HG02938 (cell line): ENCODE data around the gene ARHGAP6.
"Not testable (repeated sequence)": the region's sequence is repeated elsewhere in the genome, so short reads cannot be mapped to it uniquely, and the experiment has no call there.

ENCODE experiments used
- ATAC-seq: cut with Tn5 transposase; IDR thresholded peaks from one replicate; pipeline ENCODE4 v1.9.1; 2021; ENCODE audit warnings: mild to moderate bottlenecking, moderate library complexity; ENCODE audit not compliant: unreplicated experiment

Gene ARHGAP6

GRCh38 chrX:11647138-11647537 lies 18.6 kb downstream of the ARHGAP6 start:
- ATAC-seq: no peak

GRCh38 chrX:11641349-11642065 lies 24.2 kb downstream of the ARHGAP6 start:
- ATAC-seq: no peak

GRCh38 chrX:11640089-11640488 lies 25.6 kb downstream of the ARHGAP6 start:
- ATAC-seq: no peak

- ATAC-seq: no peak
These were observed 33.0 kb downstream of the ARHGAP6 start for GRCh38 chrX:11632732-11633131.

GRCh38 chrX:11629593-11630211 lies 36.0 kb downstream of the ARHGAP6 start:
- no peak for ATAC-seq

GRCh38 chrX:11628399-11628798 lies 37.3 kb downstream of the ARHGAP6 start:
- no peak for ATAC-seq

- ATAC-seq: no peak
These were observed 39.4 kb downstream of the ARHGAP6 start for GRCh38 chrX:11626351-11626750.

GRCh38 chrX:11619441-11619840 lies 46.3 kb downstream of the ARHGAP6 start:
- no peak for ATAC-seq

- ATAC-seq: not testable (repeated sequence)
These were observed 51.5 kb downstream of the ARHGAP6 start for GRCh38 chrX:11614253-11614652.

- peak; percentile 61 for ATAC-seq
These were observed 53.8 kb downstream of the ARHGAP6 start for GRCh38 chrX:11611965-11612364.

- ATAC-seq: no peak
These were observed 54.6 kb downstream of the ARHGAP6 start for GRCh38 chrX:11611161-11611560.

GRCh38 chrX:11609109-11609508 lies 56.6 kb downstream of the ARHGAP6 start:
- ATAC-seq: peak; percentile 65

- ATAC-seq: no peak
These were observed 59.3 kb downstream of the ARHGAP6 start for GRCh38 chrX:11606408-11606807.

GRCh38 chrX:11600578-11600977 lies 65.1 kb downstream of the ARHGAP6 start:
- no peak for ATAC-seq

- no peak for ATAC-seq
These were observed 68.2 kb downstream of the ARHGAP6 start for GRCh38 chrX:11597479-11597878.

GRCh38 chrX:11591723-11592346 lies 73.9 kb downstream of the ARHGAP6 start:
- ATAC-seq: no peak

GRCh38 chrX:11589641-11590040 lies 76.1 kb downstream of the ARHGAP6 start:
- no peak for ATAC-seq

GRCh38 chrX:11588097-11588496 lies 77.6 kb downstream of the ARHGAP6 start:
- ATAC-seq: no peak

- ATAC-seq: no peak
These were observed 80.5 kb downstream of the ARHGAP6 start for GRCh38 chrX:11585174-11585573.

- no peak for ATAC-seq
These were observed 84.9 kb downstream of the ARHGAP6 start for GRCh38 chrX:11580789-11581188.

GRCh38 chrX:11579636-11580600 lies 85.8 kb downstream of the ARHGAP6 start:
- ATAC-seq: no peak
